ENCODE results near the gene CD44. TPM values are rescaled to one million over a fixed set of nuclear protein-coding genes. Genes with fewer than 3 reads are reported as not detected.

The CD44 gene
- total and polyA plus RNA-seq, 9 donors: 75.0 to 192 (median 135) TPM

- H3K4me1 ChIP-seq (ENCODE audit: control insufficient read depth, insufficient read depth, low read length): peaks cover 58% of the 10 kb centered on the region
- no peak overlapping the region for H3K27ac ChIP-seq (ENCODE audit: low read length)
- H3K4me3 ChIP-seq (ENCODE audit: low read length): no peak overlapping the region
- H3K9me3 ChIP-seq (replicated peaks; ENCODE audit: control insufficient read depth, low read depth, low read length): no peaks in the 10 kb centered on the region
- no peak for DNase-seq
- WGBS (ENCODE audit: insufficient coverage): no CpG with 5 or more reads among the region's 1 CpG
- peaks cover 10% of the 10 kb centered on the region for H3K36me3 ChIP-seq (ENCODE audit: control insufficient read depth, insufficient read depth, low read length)
- no peaks in the 10 kb centered on the region for H3K27me3 ChIP-seq (ENCODE audit: control insufficient read depth, insufficient read depth, low read length)
These were observed 16.0 kb downstream of the CD44 start for GRCh38 chr11:35154952-35155351.

GRCh38 chr11:35155677-35156076 lies 16.7 kb downstream of the CD44 start:
- DNase-seq: no peak
- Histone ChIP-seq H3K27me3 (ENCODE audit: control insufficient read depth, insufficient read depth, low read length) (no peaks in the 10 kb centered on the region), H3K36me3 (ENCODE audit: control insufficient read depth, insufficient read depth, low read length) (peaks cover 14% of the 10 kb centered on the region), H3K27ac (ENCODE audit: low read length) (no peak overlapping the region), H3K4me1 (ENCODE audit: control insufficient read depth, insufficient read depth, low read length) (peaks cover 55% of the 10 kb centered on the region), H3K9me3 (replicated peaks; ENCODE audit: control insufficient read depth, low read depth, low read length) (no peaks in the 10 kb centered on the region), H3K4me3 (ENCODE audit: low read length) (no peak overlapping the region)
- no CpG with 5 or more reads among the region's 5 CpGs for WGBS (ENCODE audit: insufficient coverage)

GRCh38 chr11:35157814-35158700 lies 19.1 kb downstream of the CD44 start:
- peaks cover 33% of the 10 kb centered on the region for H3K4me1 ChIP-seq (ENCODE audit: control insufficient read depth, insufficient read depth, low read length)
- WGBS (ENCODE audit: insufficient coverage): 33% methylated on average over 1 of the region's 12 CpGs
- H3K36me3 ChIP-seq (ENCODE audit: control insufficient read depth, insufficient read depth, low read length): peaks cover 14% of the 10 kb centered on the region
- H3K4me3 ChIP-seq (ENCODE audit: low read length): no peak overlapping the region
- H3K27ac ChIP-seq (ENCODE audit: low read length): peak overlapping the region; percentile 92
- no peaks in the 10 kb centered on the region for H3K27me3 ChIP-seq (ENCODE audit: control insufficient read depth, insufficient read depth, low read length)
- no peaks in the 10 kb centered on the region for H3K9me3 ChIP-seq (replicated peaks; ENCODE audit: control insufficient read depth, low read depth, low read length)
- DNase-seq: peak; percentile 64

GRCh38 chr11:35158701-35159510 lies 19.9 kb downstream of the CD44 start:
- peak overlapping the region; percentile 92 for H3K27ac ChIP-seq (ENCODE audit: low read length)
- H3K4me3 ChIP-seq (ENCODE audit: low read length): no peak overlapping the region
- peaks cover 37% of the 10 kb centered on the region for H3K4me1 ChIP-seq (ENCODE audit: control insufficient read depth, insufficient read depth, low read length)
- peaks cover 8% of the 10 kb centered on the region for H3K36me3 ChIP-seq (ENCODE audit: control insufficient read depth, insufficient read depth, low read length)
- H3K9me3 ChIP-seq (replicated peaks; ENCODE audit: control insufficient read depth, low read depth, low read length): no peaks in the 10 kb centered on the region
- peak; percentile 94 for DNase-seq
- 21% methylated on average over 3 of the region's 6 CpGs for WGBS (ENCODE audit: insufficient coverage)
- no peaks in the 10 kb centered on the region for H3K27me3 ChIP-seq (ENCODE audit: control insufficient read depth, insufficient read depth, low read length)

- no peak overlapping the region for H3K27ac ChIP-seq (ENCODE audit: low read length)
These were observed 21.4 kb downstream of the CD44 start for GRCh38 chr11:35160246-35160824.

GRCh38 chr11:35160902-35161597 lies 22.1 kb downstream of the CD44 start:
- WGBS (ENCODE audit: insufficient coverage): 100% methylated on average over 2 of the region's 3 CpGs
- DNase-seq: no peak
- H3K27ac ChIP-seq (ENCODE audit: low read length): no peak overlapping the region
- no peak overlapping the region for H3K4me3 ChIP-seq (ENCODE audit: low read length)
- H3K9me3 ChIP-seq (replicated peaks; ENCODE audit: control insufficient read depth, low read depth, low read length): no peaks in the 10 kb centered on the region
- H3K36me3 ChIP-seq (ENCODE audit: control insufficient read depth, insufficient read depth, low read length): peaks cover 6% of the 10 kb centered on the region
- H3K27me3 ChIP-seq (ENCODE audit: control insufficient read depth, insufficient read depth, low read length): no peaks in the 10 kb centered on the region
- peaks cover 43% of the 10 kb centered on the region for H3K4me1 ChIP-seq (ENCODE audit: control insufficient read depth, insufficient read depth, low read length)

More at GRCh38 chr11:35160246-35160824, 21.4 kb downstream of the CD44 start:
- peaks cover 41% of the 10 kb centered on the region for H3K4me1 ChIP-seq (ENCODE audit: control insufficient read depth, insufficient read depth, low read length)
- H3K9me3 ChIP-seq (replicated peaks; ENCODE audit: control insufficient read depth, low read depth, low read length): no peaks in the 10 kb centered on the region
- H3K27me3 ChIP-seq (ENCODE audit: control insufficient read depth, insufficient read depth, low read length): no peaks in the 10 kb centered on the region
- H3K4me3 ChIP-seq (ENCODE audit: low read length): no peak overlapping the region
- WGBS (ENCODE audit: insufficient coverage): 60% methylated on average over 1 of the region's 7 CpGs
- DNase-seq: no peak
- peaks cover 6% of the 10 kb centered on the region for H3K36me3 ChIP-seq (ENCODE audit: control insufficient read depth, insufficient read depth, low read length)

GRCh38 chr11:35162745-35163144 lies 23.8 kb downstream of the CD44 start:
- peaks cover 44% of the 10 kb centered on the region for H3K4me1 ChIP-seq (ENCODE audit: control insufficient read depth, insufficient read depth, low read length)
- no peak overlapping the region for H3K4me3 ChIP-seq (ENCODE audit: low read length)
- no peaks in the 10 kb centered on the region for H3K9me3 ChIP-seq (replicated peaks; ENCODE audit: control insufficient read depth, low read depth, low read length)
- DNase-seq: peak; percentile 54
- peaks cover 6% of the 10 kb centered on the region for H3K36me3 ChIP-seq (ENCODE audit: control insufficient read depth, insufficient read depth, low read length)
- no peaks in the 10 kb centered on the region for H3K27me3 ChIP-seq (ENCODE audit: control insufficient read depth, insufficient read depth, low read length)
- no CpG with 5 or more reads among the region's 2 CpGs for WGBS (ENCODE audit: insufficient coverage)
- no peak overlapping the region for H3K27ac ChIP-seq (ENCODE audit: low read length)

GRCh38 chr11:35163209-35163608 lies 24.2 kb downstream of the CD44 start:
- DNase-seq: no peak
- Histone ChIP-seq H3K4me3 (ENCODE audit: low read length) (no peak overlapping the region), H3K27ac (ENCODE audit: low read length) (no peak overlapping the region), H3K27me3 (ENCODE audit: control insufficient read depth, insufficient read depth, low read length) (no peaks in the 10 kb centered on the region), H3K9me3 (replicated peaks; ENCODE audit: control insufficient read depth, low read depth, low read length) (no peaks in the 10 kb centered on the region), H3K36me3 (ENCODE audit: control insufficient read depth, insufficient read depth, low read length) (peaks cover 6% of the 10 kb centered on the region), H3K4me1 (ENCODE audit: control insufficient read depth, insufficient read depth, low read length) (peaks cover 43% of the 10 kb centered on the region)
- WGBS (ENCODE audit: insufficient coverage): 83% methylated on average over 2 of the region's 2 CpGs

- Histone ChIP-seq H3K27ac (ENCODE audit: low read length) (no peak overlapping the region), H3K27me3 (ENCODE audit: control insufficient read depth, insufficient read depth, low read length) (no peaks in the 10 kb centered on the region), H3K4me1 (ENCODE audit: control insufficient read depth, insufficient read depth, low read length) (peaks cover 41% of the 10 kb centered on the region), H3K4me3 (ENCODE audit: low read length) (no peak overlapping the region), H3K9me3 (replicated peaks; ENCODE audit: control insufficient read depth, low read depth, low read length) (no peaks in the 10 kb centered on the region), H3K36me3 (ENCODE audit: control insufficient read depth, insufficient read depth, low read length) (peaks cover 6% of the 10 kb centered on the region)
- no CpG with 5 or more reads among the region's 3 CpGs for WGBS (ENCODE audit: insufficient coverage)
- DNase-seq: no peak
These were observed 24.9 kb downstream of the CD44 start for GRCh38 chr11:35163702-35164496.
